Measurements from ENCODE around the gene JARID2.

GRCh38 chr6:15456422-15456821 is 210.6 kb downstream of the JARID2 start:
- TF ChIP-seq CTCF (IDR thresholded peaks at IDR 0.05) (no peak), POLR2A (IDR thresholded peaks at IDR 0.05) (no peak)

Data from thyroid gland (tissue), 4 donors.